Karpas-422 (cell line): ENCODE measurements around the gene APC. TPM values are rescaled to one million over a fixed set of nuclear protein-coding genes. Genes with fewer than 3 reads are reported as not detected.

Experiments
- DNase-seq: peaks from one replicate; pipeline ENCODE4 v3.0.0-alpha.2; 2015
- H2AFZ ChIP-seq: fragments of 200-600 bp; sonication (generic); 2 replicates; pipeline ENCODE4 v1.6.1; 2014; ENCODE audit warnings: antibody characterized with exemption, low read length, mixed read lengths
- H3K27ac ChIP-seq: fragments of 200-600 bp; sonication (generic); 2 replicates; pipeline ENCODE4 v1.5.1; 2014; ENCODE audit warnings: mild to moderate bottlenecking, low read length, moderate library complexity
- H3K27me3 ChIP-seq: fragments of 200-600 bp; sonication (generic); 2 replicates; pipeline ENCODE4 v1.6.1; 2014; ENCODE audit warnings: low read length, mixed read lengths
- H3K36me3 ChIP-seq: fragments of 200-600 bp; sonication (generic); 2 replicates; pipeline ENCODE4 v1.6.1; 2014; ENCODE audit warnings: low read length, mixed read lengths; ENCODE audit not compliant: insufficient read depth
- H3K4me1 ChIP-seq: fragments of 200-600 bp; sonication (generic); 2 replicates; pipeline ENCODE4 v1.6.1; 2014; ENCODE audit warnings: mild to moderate bottlenecking, low read length, mixed read lengths
- H3K4me2 ChIP-seq: fragments of 200-600 bp; sonication (generic); 2 replicates; pipeline ENCODE4 v1.6.1; 2014; ENCODE audit warnings: low read length, low read depth, mild to moderate bottlenecking; ENCODE audit not compliant: poor library complexity, severe bottlenecking
- H3K4me3 ChIP-seq: fragments of 200-600 bp; sonication (generic); 2 replicates; pipeline ENCODE4 v1.5.1; 2014; ENCODE audit warnings: mild to moderate bottlenecking, antibody characterized with exemption, low read length, mixed read lengths
- H3K79me2 ChIP-seq: fragments of 200-600 bp; sonication (generic); 2 replicates; pipeline ENCODE4 v1.6.1; 2014; ENCODE audit warnings: mild to moderate bottlenecking, low read length, mixed read lengths
- H3K9ac ChIP-seq: fragments of 200-600 bp; sonication (generic); 2 replicates; pipeline ENCODE4 v1.6.0; 2014; ENCODE audit warnings: low read length
- H3K9me2 ChIP-seq: fragments of 200-600 bp; sonication (generic), shearing (Covaris generic); replicated peaks from 2 replicates; pipeline ENCODE4 v1.6.0; 2014; ENCODE audit warnings: mild to moderate bottlenecking, low read length, moderate library complexity; ENCODE audit not compliant: insufficient read depth
- H3K9me3 ChIP-seq: fragments of 300-700, 200-600 bp; sonication (generic); 2 replicates; pipeline ENCODE4 v1.6.1; 2014; ENCODE audit warnings: low read length, mixed read lengths
- H4K20me1 ChIP-seq: fragments of 200-600 bp; sonication (generic); 2 replicates; pipeline ENCODE4 v1.6.1; 2014; ENCODE audit warnings: mild to moderate bottlenecking, antibody characterized with exemption, low read length, low read depth; ENCODE audit not compliant: insufficient read depth
- total RNA-seq: library from RNA; depleted of rRNA; stranded (reverse); fragments of >200 nt; shearing (Covaris generic); gene quantifications from 2 replicates; pipeline ENCODE4 v1.2.3, GENCODE V29; 2014; ENCODE audit warnings: low replicate concordance

Gene APC
- total RNA-seq, 1 experiment from 2014 or later, result 103 TPM

DNA sequence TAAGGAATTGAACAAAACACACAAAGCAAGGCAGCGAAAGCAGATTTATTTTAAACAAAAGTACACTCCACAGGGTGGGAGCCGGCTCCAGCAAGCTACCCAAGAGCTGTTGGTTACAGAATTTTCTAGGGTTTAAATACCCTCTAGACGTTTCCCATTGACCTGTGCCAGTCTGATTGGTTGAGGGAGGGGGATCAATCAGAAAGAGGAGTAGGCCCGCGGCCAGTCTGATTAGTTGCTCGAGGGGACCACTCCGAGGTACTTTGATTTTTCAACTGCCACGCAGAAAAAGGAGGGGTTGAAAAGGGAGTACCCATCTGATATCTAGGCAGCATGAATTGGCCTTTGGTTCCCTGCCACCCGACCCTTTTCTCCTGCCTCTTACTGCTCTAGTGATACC, 124.4 kb downstream of the APC start:
- H4K20me1 ChIP-seq, result peaks cover 13% of the 10 kb centered on the region; the same call in 1 of the 2 replicates
- H3K9me3 ChIP-seq, result no peaks in the 10 kb centered on the region
- H3K4me1 ChIP-seq, result peaks cover 31% of the 10 kb centered on the region
- no peak for DNase-seq
- H3K36me3 ChIP-seq, result peaks cover 38% of the 10 kb centered on the region; the same call in 1 of the 2 replicates
- peak overlapping the region; percentile 96 for H3K4me2 ChIP-seq
- peaks cover 50% of the 10 kb centered on the region for H3K79me2 ChIP-seq
- H3K9me2 ChIP-seq, result no peaks in the 10 kb centered on the region
- H3K4me3 ChIP-seq, result peak overlapping the region; percentile 99
- peak overlapping the region; percentile 95 for H3K9ac ChIP-seq
- no peak overlapping the region for H2AFZ ChIP-seq
- peak overlapping the region; percentile 76; the same call in 1 of the 2 replicates for H3K27ac ChIP-seq
- H3K27me3 ChIP-seq, result no peaks in the 10 kb centered on the region

DNA sequence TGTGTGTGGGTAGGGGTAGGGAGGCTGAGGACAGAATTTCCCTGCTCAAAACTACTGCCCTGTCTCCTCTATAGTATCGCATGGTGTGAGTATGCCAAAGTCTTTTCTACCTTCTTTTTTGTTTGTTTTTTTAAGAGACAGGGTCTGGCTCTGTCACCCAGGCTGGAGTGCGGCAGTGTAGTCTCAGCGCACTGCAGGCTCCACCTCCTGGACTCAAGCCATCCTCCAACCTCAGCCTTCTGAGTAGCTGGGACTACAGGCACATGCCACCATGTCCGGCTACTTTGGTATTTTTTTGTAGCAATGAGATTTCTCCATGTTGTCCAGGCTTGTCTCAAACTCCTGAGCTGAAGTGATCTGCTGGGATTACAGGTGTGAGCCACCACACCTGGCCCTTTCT, 125.9 kb downstream of the APC start:
- peaks cover 44% of the 10 kb centered on the region; the same call in 1 of the 2 replicates for H3K36me3 ChIP-seq
- no peaks in the 10 kb centered on the region for H3K27me3 ChIP-seq
- H3K4me2 ChIP-seq, result peak overlapping the region; percentile 96
- H3K79me2 ChIP-seq, result peaks cover 50% of the 10 kb centered on the region
- no peak for DNase-seq
- H3K9me2 ChIP-seq, result no peaks in the 10 kb centered on the region
- H2AFZ ChIP-seq, result no peak overlapping the region
- peak overlapping the region; percentile 99; the same call in 1 of the 2 replicates for H3K4me3 ChIP-seq
- H3K9ac ChIP-seq, result no peak overlapping the region
- H3K9me3 ChIP-seq, result no peaks in the 10 kb centered on the region
- H3K4me1 ChIP-seq, result peaks cover 31% of the 10 kb centered on the region
- no peak overlapping the region for H3K27ac ChIP-seq
- peaks cover 13% of the 10 kb centered on the region; the same call in 1 of the 2 replicates for H4K20me1 ChIP-seq

DNA sequence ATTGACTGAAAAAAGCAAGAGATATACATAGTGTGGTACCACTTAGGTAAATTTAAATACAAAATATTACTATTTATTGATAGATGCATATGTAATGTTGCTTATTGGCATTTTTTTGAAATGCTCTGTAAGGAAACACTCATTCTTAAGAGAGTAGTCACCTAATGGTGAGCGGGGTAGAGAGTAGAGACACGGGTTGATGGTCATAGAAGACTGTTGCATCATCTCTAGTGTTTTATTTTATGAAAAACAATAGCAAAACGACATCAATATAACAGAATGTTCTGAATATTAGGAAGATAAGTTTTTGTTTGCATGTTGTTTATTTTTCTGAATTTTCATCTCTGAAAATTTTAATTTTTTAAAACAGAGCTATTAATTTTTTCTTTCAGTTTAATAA, 127.4 kb downstream of the APC start:
- Histone ChIP-seq H3K27ac (no peak overlapping the region), H3K36me3 (peaks cover 57% of the 10 kb centered on the region), H3K4me2 (no peak overlapping the region), H3K9ac (no peak overlapping the region), H3K4me1 (peaks cover 31% of the 10 kb centered on the region), H4K20me1 (peaks cover 13% of the 10 kb centered on the region; the same call in 1 of the 2 replicates), H3K9me3 (no peaks in the 10 kb centered on the region), H3K9me2 (no peaks in the 10 kb centered on the region), H3K27me3 (no peaks in the 10 kb centered on the region), H3K79me2 (peaks cover 50% of the 10 kb centered on the region), H3K4me3 (no peak overlapping the region), H2AFZ (no peak overlapping the region)
- DNase-seq, result no peak

DNA sequence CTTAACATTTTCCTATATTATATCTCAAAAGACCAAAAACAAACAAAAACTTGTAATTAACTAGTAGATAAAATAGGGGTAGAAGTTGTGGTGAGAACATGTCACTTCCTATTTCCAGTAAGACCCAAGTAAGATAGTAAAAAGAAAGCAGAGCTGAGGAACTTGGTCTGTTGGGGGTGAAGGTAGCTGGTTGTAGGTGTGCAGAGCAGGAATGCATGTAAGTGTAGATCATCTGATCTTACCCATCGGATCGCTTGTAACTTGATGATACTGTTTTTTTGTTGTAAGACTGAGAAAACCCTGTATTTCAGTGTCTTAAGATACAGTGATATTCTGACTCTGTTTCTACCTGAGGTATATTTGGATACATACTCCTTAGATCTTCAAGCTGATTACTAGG, 129.1 kb downstream of the APC start:
- Histone ChIP-seq H3K9me3 (no peaks in the 10 kb centered on the region), H3K4me1 (peaks cover 23% of the 10 kb centered on the region), H2AFZ (no peak overlapping the region), H3K27me3 (no peaks in the 10 kb centered on the region), H4K20me1 (peaks cover 8% of the 10 kb centered on the region; the same call in 1 of the 2 replicates), H3K79me2 (peaks cover 44% of the 10 kb centered on the region), H3K9me2 (no peaks in the 10 kb centered on the region), H3K4me2 (no peak overlapping the region), H3K4me3 (no peak overlapping the region), H3K9ac (no peak overlapping the region), H3K27ac (no peak overlapping the region), H3K36me3 (peaks cover 60% of the 10 kb centered on the region)
- no peak for DNase-seq

DNA sequence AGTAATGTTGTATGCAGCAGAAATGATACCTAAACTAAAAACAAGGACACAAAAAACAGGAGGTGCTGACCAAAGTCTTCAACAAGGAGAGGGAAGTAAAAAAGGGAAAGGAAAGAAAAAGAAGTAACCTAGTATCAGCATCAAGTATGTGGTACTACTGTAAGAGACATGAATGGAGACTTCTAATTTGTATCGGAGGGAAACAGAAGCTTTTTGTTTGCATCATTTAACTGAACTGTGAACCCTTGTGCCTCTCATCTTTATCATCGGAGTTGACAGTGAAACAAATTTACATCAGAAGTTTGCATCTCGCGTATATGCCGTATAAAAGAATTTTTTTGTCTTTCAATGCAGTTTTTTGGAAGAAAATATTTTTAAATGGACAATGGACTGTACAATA, 129.7 kb downstream of the APC start:
- no peak overlapping the region for H3K27ac ChIP-seq
- H3K27me3 ChIP-seq, result no peaks in the 10 kb centered on the region
- no peaks in the 10 kb centered on the region for H3K9me3 ChIP-seq
- H3K4me1 ChIP-seq, result peaks cover 17% of the 10 kb centered on the region
- H2AFZ ChIP-seq, result no peak overlapping the region
- peaks cover 37% of the 10 kb centered on the region for H3K79me2 ChIP-seq
- no peak overlapping the region for H3K4me3 ChIP-seq
- 0 out of 2 replicates have a peak, but pooled peaks cover 2% of the 10 kb centered on the region for H4K20me1 ChIP-seq
- no peak for DNase-seq
- H3K9me2 ChIP-seq, result no peaks in the 10 kb centered on the region
- H3K9ac ChIP-seq, result no peak overlapping the region
- no peak overlapping the region for H3K4me2 ChIP-seq
- H3K36me3 ChIP-seq, result peaks cover 59% of the 10 kb centered on the region

DNA sequence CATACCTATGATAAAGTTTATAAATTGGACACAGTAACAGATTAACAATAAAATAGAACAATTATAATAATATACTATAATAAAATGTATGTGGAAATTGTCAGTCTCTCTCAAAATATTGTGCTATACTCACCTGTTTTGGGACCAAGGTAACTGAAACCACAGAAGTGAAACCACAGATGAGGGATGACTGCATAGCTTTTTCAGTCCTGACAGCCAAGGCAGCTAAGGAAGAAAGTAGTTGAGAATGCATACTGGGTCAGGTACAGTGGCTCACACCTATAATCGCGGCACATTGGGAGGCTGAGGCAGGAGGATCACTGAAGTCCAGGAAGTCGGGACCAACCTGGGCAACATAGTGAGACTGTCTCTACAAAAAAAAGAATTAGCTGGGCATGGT, 132.3 kb downstream of the APC start:
- no peaks in the 10 kb centered on the region for H3K4me1 ChIP-seq
- no peak for DNase-seq

DNA sequence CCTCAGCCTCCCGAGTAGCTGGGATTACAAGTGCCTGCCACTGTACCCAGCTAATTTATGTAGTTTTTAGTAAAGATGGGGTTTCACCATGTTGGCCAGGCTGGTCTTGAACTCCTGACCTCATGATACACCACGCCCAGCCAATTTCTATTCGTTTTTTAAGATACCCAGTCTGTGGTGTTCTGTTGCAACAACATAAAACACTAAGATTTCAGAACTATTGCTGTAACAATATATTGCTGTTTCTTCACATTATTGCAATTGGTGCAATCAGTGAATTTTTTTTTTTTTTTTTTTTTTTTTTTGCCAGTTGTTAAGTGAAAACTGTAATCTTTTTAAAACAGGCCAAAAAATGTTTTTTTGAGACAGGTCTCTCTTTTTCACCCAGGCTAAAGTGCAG, 133.3 kb downstream of the APC start:
- H3K36me3 ChIP-seq, result peaks cover 37% of the 10 kb centered on the region
- DNase-seq, result no peak
- H3K9me2 ChIP-seq, result no peaks in the 10 kb centered on the region
- no peaks in the 10 kb centered on the region for H3K9me3 ChIP-seq
- H3K9ac ChIP-seq, result no peak overlapping the region
- H3K27me3 ChIP-seq, result no peaks in the 10 kb centered on the region
- H3K4me1 ChIP-seq, result no peaks in the 10 kb centered on the region
- H3K4me2 ChIP-seq, result no peak overlapping the region
- no peak overlapping the region for H3K27ac ChIP-seq
- H2AFZ ChIP-seq, result no peak overlapping the region
- H3K79me2 ChIP-seq, result peaks cover 8% of the 10 kb centered on the region; the same call in 1 of the 2 replicates
- no peaks in the 10 kb centered on the region for H4K20me1 ChIP-seq
- no peak overlapping the region for H3K4me3 ChIP-seq

More for the DNA sequence above, 132.3 kb downstream of the APC start:
- H3K36me3 ChIP-seq, result peaks cover 36% of the 10 kb centered on the region
- no peak overlapping the region for H3K9ac ChIP-seq
- H2AFZ ChIP-seq, result no peak overlapping the region
- no peaks in the 10 kb centered on the region for H3K9me3 ChIP-seq
- no peak overlapping the region for H3K4me2 ChIP-seq
- no peaks in the 10 kb centered on the region for H4K20me1 ChIP-seq
- no peaks in the 10 kb centered on the region for H3K27me3 ChIP-seq
- H3K4me3 ChIP-seq, result no peak overlapping the region
- peaks cover 12% of the 10 kb centered on the region for H3K79me2 ChIP-seq
- no peak overlapping the region for H3K27ac ChIP-seq
- no peaks in the 10 kb centered on the region for H3K9me2 ChIP-seq

DNA sequence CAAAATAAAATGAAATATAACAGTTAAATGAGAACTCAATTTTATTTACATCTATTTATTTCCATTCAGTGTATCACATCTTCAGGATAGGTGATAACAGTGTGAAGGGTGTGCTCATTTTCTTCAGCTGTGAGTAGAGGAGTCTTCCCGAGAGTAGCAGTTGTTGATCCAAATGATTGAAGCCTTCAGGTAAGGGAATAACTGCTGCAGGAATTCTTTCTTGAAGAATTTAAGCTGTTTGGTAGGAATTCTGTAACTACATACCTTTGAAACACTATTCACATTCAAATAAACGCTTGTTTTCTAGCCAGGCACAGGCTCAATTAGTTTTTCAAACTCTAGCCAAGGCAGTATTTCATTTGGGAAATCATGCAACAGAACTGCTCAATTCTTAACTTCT, 138.7 kb downstream of the APC start:
- Histone ChIP-seq H3K9me2 (no peaks in the 10 kb centered on the region), H4K20me1 (no peaks in the 10 kb centered on the region), H3K9ac (no peak overlapping the region), H3K9me3 (no peaks in the 10 kb centered on the region), H3K27me3 (no peaks in the 10 kb centered on the region), H3K79me2 (peaks cover 13% of the 10 kb centered on the region), H3K27ac (no peak overlapping the region), H3K4me2 (no peak overlapping the region), H2AFZ (no peak overlapping the region), H3K36me3 (peaks cover 33% of the 10 kb centered on the region; the same call in 1 of the 2 replicates), H3K4me3 (no peak overlapping the region), H3K4me1 (no peaks in the 10 kb centered on the region)
- no peak for DNase-seq
